SU-DHL-6 (cell line): ENCODE data around the gene GCNT1.

Experiments
- CTCF ChIP-seq: fragments of 200-600 bp; sonication (generic); IDR thresholded peaks from one replicate; pipeline ENCODE4 v1.5.1; 2017; ENCODE audit warnings: antibody characterized with exemption, mild to moderate bottlenecking, low read length, moderate library complexity; ENCODE audit not compliant: insufficient read depth, poor library complexity, severe bottlenecking
- EZH2phosphoT487 ChIP-seq: fragments of 200-600 bp; sonication (generic), shearing (Covaris generic); conservative IDR thresholded peaks from 2 replicates; pipeline ENCODE4 v1.6.1; 2018; ENCODE audit warnings: mild to moderate bottlenecking, antibody characterized with exemption, low read length, moderate library complexity, mixed read lengths

DNA sequence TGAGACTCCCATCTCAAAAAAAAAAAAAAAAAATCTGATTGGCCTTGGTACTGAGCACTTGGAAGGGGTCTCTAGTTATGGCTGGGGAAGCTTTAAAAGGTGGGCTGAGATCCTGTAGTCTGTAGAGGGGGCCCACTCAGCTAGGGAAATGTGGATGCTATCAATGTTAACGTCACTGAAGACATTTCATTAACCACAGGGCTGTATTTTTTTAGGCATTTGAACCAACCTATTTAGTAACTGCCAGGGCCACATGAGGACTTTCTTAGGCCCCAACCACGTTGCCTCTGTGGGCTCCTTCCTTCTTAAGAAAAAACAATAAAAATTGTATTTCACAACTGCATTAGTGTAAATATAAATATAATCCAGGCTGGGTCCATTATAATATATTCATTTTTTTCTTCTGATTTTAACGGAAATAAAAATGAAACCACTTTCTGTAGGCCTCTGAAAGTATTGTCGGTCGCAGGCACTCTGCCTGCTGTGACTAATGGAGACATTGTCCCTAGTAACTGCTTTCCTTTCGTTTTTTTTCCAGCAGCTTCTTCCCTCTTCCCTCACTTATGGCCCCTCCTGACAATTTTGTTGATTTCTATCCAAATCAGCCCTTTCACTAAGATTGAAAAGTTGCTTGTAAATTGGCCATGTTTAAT, 71.6 kb downstream of the GCNT1 start:
- TF ChIP-seq CTCF (no peak), EZH2phosphoT487 (no peak)
